ENCODE measurements around the gene BDKRB2.

The BDKRB2 gene

DNA sequence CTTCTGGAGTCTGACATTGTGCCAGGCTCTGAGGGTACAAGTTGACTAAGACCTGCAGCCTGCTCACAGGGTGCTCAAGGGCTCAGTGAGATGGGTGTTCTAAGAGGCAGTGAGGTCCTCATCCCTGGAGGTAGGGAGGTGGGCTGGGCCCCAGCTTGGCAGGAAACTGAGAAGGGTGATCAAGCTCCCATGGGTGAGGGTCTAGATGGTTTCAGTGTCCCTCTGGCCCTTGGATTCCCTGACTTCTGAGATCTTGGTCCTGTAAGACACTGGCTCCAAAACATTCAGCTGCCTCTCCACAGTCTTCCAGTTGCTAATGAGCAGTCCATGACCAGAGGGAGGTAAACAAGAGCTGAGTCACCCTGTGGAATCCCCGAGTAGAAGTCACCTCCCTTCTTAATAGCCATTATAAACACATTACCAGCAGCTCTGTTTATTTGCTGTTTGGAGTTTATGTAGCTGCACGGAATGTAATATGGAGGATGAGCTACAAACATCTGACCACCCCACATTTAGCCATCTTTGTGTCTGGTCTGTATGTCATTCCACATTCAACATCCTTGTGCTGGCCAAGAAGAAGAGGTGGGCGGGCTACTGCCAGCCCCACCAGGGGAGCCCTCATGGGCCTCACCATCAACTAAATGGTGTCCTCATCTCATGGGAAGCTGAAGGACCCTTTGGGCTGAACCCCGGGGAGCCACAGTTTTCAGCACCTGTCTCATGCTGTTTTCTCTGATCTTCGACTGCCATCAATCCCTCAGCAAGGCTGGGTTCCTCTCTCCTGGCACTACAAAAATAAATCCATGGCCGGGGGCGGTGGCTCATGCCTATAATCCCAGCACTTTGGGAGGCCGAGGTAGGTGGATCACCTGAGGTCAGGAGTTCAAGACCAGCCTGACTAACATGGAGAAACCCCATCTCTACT, 37.2 kb upstream of the BDKRB2 start:
- H3K9me3 ChIP-seq (ENCODE audit: insufficient read depth, low read depth, low read length), result no peaks in the 10 kb centered on the region; the same call in 1 of the 2 replicates
- no peaks in the 10 kb centered on the region for H3K36me3 ChIP-seq (ENCODE audit: insufficient read depth, low read length)
- no peaks in the 10 kb centered on the region for H3K27me3 ChIP-seq (ENCODE audit: insufficient read depth, low read length, poor library complexity, severe bottlenecking)
- H3K4me1 ChIP-seq (ENCODE audit: insufficient read depth, low read length, poor library complexity, severe bottlenecking), result no peaks in the 10 kb centered on the region
- no peak overlapping the region for H3K9ac ChIP-seq (ENCODE audit: low read depth, low read length, poor library complexity, severe bottlenecking)
- no peak overlapping the region for H3K4me2 ChIP-seq (ENCODE audit: low read depth, low read length, poor library complexity, severe bottlenecking)
- no peak overlapping the region for H2AFZ ChIP-seq (ENCODE audit: low read length)
- H3K9me2 ChIP-seq (replicated peaks; ENCODE audit: low read depth, low read length), result no peaks in the 10 kb centered on the region
- no peaks in the 10 kb centered on the region for H3F3A ChIP-seq (ENCODE audit: low read depth)
- H3K79me2 ChIP-seq (ENCODE audit: insufficient read depth, low read length), result no peaks in the 10 kb centered on the region
- no peaks in the 10 kb centered on the region for H4K20me1 ChIP-seq (ENCODE audit: insufficient read depth, low read length, poor library complexity, severe bottlenecking)
- H3K4me3 ChIP-seq (ENCODE audit: low read length, poor library complexity, severe bottlenecking), result no peak overlapping the region
- TF ChIP-seq, protein P1, sequence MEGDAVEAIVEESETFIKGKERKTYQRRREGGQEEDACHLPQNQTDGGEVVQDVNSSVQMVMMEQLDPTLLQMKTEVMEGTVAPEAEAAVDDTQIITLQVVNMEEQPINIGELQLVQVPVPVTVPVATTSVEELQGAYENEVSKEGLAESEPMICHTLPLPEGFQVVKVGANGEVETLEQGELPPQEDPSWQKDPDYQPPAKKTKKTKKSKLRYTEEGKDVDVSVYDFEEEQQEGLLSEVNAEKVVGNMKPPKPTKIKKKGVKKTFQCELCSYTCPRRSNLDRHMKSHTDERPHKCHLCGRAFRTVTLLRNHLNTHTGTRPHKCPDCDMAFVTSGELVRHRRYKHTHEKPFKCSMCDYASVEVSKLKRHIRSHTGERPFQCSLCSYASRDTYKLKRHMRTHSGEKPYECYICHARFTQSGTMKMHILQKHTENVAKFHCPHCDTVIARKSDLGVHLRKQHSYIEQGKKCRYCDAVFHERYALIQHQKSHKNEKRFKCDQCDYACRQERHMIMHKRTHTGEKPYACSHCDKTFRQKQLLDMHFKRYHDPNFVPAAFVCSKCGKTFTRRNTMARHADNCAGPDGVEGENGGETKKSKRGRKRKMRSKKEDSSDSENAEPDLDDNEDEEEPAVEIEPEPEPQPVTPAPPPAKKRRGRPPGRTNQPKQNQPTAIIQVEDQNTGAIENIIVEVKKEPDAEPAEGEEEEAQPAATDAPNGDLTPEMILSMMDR (conservative IDR thresholded peaks at IDR 0.05; ENCODE audit: low read length), result no peak
- no peak for TF ChIP-seq EZH2phosphoT487 (IDR thresholded peaks at IDR 0.05; ENCODE audit: borderline replicate concordance)

- Histone ChIP-seq H3K9me2 (replicated peaks; ENCODE audit: low read depth, low read length) (no peaks in the 10 kb centered on the region), H3K9ac (ENCODE audit: low read depth, low read length, poor library complexity, severe bottlenecking) (no peak overlapping the region), H3K79me2 (ENCODE audit: insufficient read depth, low read length) (no peaks in the 10 kb centered on the region), H3K4me1 (ENCODE audit: insufficient read depth, low read length, poor library complexity, severe bottlenecking) (no peaks in the 10 kb centered on the region), H3K4me2 (ENCODE audit: low read depth, low read length, poor library complexity, severe bottlenecking) (no peak overlapping the region), H3K9me3 (ENCODE audit: insufficient read depth, low read depth, low read length) (no peaks in the 10 kb centered on the region; the same call in 1 of the 2 replicates), H2AFZ (ENCODE audit: low read length) (no peak overlapping the region), H3K4me3 (ENCODE audit: low read length, poor library complexity, severe bottlenecking) (no peak overlapping the region), H3F3A (ENCODE audit: low read depth) (no peaks in the 10 kb centered on the region), H3K36me3 (ENCODE audit: insufficient read depth, low read length) (no peaks in the 10 kb centered on the region), H4K20me1 (ENCODE audit: insufficient read depth, low read length, poor library complexity, severe bottlenecking) (no peaks in the 10 kb centered on the region), H3K27me3 (ENCODE audit: insufficient read depth, low read length, poor library complexity, severe bottlenecking) (no peaks in the 10 kb centered on the region)
- TF ChIP-seq, protein P1 (conservative IDR thresholded peaks at IDR 0.05; ENCODE audit: low read length), result no peak
- no peak for TF ChIP-seq EZH2phosphoT487 (IDR thresholded peaks at IDR 0.05; ENCODE audit: borderline replicate concordance)
These were observed 36.1 kb upstream of the BDKRB2 start for GRCh38 chr14:96168581-96168980.

DNA sequence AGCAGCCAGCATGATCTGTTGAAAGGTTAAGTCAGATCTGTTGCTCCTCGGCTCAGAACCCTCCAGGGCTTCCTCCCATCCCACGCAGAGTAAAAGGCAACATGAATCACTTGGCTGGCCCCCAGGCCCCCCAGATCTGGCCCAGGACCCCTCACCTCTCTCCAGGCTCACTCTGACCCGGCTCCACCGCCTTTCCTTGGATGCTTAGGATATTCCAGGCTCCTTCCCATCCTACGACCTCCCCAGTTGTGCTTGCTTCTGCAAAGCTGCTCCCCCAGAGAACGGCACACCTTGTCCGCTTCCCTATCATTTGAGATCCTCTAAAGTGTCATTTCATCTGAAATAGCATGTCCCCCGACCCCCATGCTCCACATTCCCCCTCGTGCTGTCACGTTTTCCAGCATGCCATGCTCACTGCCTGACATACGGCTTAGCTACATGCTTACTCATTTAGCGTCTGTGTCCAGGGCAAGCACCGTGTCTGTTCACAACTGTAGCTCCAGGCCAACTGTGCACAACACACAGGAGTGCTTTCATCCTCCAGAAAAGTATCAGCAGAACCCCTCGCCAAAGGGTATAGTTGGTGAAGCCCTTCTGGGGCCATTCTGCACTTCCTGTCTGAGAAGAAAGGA, 33.6 kb upstream of the BDKRB2 start:
- H3K4me2 ChIP-seq (ENCODE audit: low read depth, low read length, poor library complexity, severe bottlenecking), result no peak overlapping the region
- no peak overlapping the region for H3K9ac ChIP-seq (ENCODE audit: low read depth, low read length, poor library complexity, severe bottlenecking)
- no peaks in the 10 kb centered on the region for H3K27me3 ChIP-seq (ENCODE audit: insufficient read depth, low read length, poor library complexity, severe bottlenecking)
- no peak overlapping the region for H3K4me3 ChIP-seq (ENCODE audit: low read length, poor library complexity, severe bottlenecking)
- no peaks in the 10 kb centered on the region for H3F3A ChIP-seq (ENCODE audit: low read depth)
- H4K20me1 ChIP-seq (ENCODE audit: insufficient read depth, low read length, poor library complexity, severe bottlenecking), result no peaks in the 10 kb centered on the region
- H3K79me2 ChIP-seq (ENCODE audit: insufficient read depth, low read length), result no peaks in the 10 kb centered on the region
- H3K36me3 ChIP-seq (ENCODE audit: insufficient read depth, low read length), result no peaks in the 10 kb centered on the region
- H3K9me2 ChIP-seq (replicated peaks; ENCODE audit: low read depth, low read length), result no peaks in the 10 kb centered on the region
- H3K4me1 ChIP-seq (ENCODE audit: insufficient read depth, low read length, poor library complexity, severe bottlenecking), result no peaks in the 10 kb centered on the region
- TF ChIP-seq, protein P1 (conservative IDR thresholded peaks at IDR 0.05; ENCODE audit: low read length), result no peak
- no peak for TF ChIP-seq EZH2phosphoT487 (IDR thresholded peaks at IDR 0.05; ENCODE audit: borderline replicate concordance)
- no peak overlapping the region for H2AFZ ChIP-seq (ENCODE audit: low read length)
- H3K9me3 ChIP-seq (ENCODE audit: insufficient read depth, low read depth, low read length), result no peaks in the 10 kb centered on the region; the same call in 1 of the 2 replicates

Measured in Loucy (cell line).